Astrocyte of the cerebellum (primary cell): Measurements from ENCODE around the gene ZNF296.
A peak's percentile ranks its signal among the peaks of the same experiment; 100 is the strongest.

ENCODE experiments used
- DNase-seq: peaks from one replicate; pipeline ENCODE4 v3.0.0-alpha.2; 2011; ENCODE audit warnings: low read depth
- H3K4me3 ChIP-seq: 2 replicates; pipeline ENCODE4 v1.5.1; 2011; ENCODE audit warnings: mild to moderate bottlenecking, low read depth, low read length, moderate library complexity
- in situ Hi-C: cut with HindIII; loops from 2 replicates; pipeline ENCODE4 v1.10.0; 2017; ENCODE audit warnings: low sequenced_read_pairs
- TF ChIP-seq, protein P1 (sequence below): IDR thresholded peaks from 2 replicates; pipeline ENCODE4 v1.5.1; 2012; ENCODE audit warnings: low read length, low read depth, moderate library complexity, mild to moderate bottlenecking; ENCODE audit errors: missing control alignments

Gene ZNF296

DNA sequence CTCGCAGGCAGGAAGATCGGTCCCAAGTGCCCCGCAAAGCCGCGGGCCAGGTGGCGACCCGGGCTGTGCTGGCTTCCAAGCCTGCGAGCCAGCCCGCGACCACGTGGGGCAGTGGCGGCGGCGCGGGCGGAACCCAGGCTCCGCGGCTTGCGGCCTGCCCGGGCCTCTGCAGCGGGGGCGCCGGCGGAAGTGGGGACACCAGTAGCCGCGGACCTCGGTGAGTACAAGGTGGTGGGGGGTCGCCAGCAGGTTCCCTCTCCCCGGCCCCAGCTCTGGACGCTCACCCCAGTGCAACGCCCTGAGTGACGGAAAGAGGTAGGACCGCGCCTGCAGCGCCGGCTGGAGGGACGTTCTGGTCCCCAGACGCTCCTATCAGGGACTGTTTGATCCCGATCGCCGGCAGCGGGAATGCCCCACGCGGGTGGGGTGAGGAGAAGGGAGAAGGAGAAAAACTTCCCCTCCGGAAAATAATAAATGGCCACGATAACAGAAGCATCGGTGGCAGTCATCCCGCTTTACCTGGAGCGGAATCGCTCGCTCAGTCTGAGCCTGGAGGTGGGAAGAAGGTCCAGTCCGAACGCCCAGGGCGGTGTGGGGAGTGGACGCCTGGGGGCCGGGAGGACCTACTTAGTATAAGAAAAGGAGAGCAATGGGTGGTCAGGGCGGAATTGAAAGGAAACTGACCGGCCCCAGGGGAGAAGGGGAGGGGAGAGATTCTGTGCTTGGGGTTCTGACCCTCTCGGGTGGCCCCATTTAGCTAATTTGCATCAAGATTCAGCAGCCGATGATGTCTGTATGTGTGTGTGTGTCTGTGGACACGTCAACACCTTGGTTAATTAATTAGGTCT lies 3.0 kb upstream of the ZNF296 start, which contains the start of gene GEMIN7:
Gene GEMIN7, plus strand, starts transcription at position 198 of the 848 bp plus-strand sequence. CDS start 10,855 bp downstream, outside the sequence.
- peak within 1 kb of the TSS; percentile 99 for H3K4me3 ChIP-seq
- in situ Hi-C loops: no loop called here
- no peak for DNase-seq
- TF ChIP-seq, protein P1, sequence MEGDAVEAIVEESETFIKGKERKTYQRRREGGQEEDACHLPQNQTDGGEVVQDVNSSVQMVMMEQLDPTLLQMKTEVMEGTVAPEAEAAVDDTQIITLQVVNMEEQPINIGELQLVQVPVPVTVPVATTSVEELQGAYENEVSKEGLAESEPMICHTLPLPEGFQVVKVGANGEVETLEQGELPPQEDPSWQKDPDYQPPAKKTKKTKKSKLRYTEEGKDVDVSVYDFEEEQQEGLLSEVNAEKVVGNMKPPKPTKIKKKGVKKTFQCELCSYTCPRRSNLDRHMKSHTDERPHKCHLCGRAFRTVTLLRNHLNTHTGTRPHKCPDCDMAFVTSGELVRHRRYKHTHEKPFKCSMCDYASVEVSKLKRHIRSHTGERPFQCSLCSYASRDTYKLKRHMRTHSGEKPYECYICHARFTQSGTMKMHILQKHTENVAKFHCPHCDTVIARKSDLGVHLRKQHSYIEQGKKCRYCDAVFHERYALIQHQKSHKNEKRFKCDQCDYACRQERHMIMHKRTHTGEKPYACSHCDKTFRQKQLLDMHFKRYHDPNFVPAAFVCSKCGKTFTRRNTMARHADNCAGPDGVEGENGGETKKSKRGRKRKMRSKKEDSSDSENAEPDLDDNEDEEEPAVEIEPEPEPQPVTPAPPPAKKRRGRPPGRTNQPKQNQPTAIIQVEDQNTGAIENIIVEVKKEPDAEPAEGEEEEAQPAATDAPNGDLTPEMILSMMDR: no peak

DNA sequence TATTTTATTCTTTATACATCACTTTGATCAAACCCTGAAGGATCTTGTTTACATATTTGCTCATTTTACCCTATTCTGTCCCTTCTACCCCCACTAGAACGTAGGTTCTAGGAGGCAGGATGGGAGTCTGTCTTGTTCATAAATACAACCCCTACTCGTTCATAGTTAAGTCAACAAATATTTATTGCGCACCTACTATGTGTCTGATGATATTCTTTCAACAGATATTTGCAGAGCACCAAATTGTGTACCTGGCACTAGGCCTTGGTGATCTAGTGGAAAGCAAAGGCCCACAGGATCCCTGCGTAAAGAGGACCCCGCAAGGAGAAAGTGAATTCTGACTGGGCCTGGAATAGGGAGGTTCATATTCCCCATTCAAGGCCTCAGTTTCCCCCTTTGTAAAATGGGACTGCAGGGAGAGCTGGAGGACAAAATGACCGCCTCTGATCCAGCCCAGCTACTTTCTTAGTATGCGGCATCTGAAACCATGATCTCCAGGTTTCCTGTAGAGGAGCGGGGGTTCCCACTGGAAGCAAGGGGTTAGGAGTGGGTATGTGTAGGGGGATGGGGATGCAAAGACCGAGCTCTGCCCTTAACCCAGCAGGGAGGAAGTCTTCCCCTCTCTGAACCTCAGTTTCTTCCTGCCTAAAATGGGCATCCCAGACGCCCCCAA lies 2.2 kb upstream of the ZNF296 start:
- DNase-seq: no peak
- TF ChIP-seq, protein P1: no peak
- H3K4me3 ChIP-seq: peak overlapping the region; percentile 99
- in situ Hi-C loops: no loop called here

DNA sequence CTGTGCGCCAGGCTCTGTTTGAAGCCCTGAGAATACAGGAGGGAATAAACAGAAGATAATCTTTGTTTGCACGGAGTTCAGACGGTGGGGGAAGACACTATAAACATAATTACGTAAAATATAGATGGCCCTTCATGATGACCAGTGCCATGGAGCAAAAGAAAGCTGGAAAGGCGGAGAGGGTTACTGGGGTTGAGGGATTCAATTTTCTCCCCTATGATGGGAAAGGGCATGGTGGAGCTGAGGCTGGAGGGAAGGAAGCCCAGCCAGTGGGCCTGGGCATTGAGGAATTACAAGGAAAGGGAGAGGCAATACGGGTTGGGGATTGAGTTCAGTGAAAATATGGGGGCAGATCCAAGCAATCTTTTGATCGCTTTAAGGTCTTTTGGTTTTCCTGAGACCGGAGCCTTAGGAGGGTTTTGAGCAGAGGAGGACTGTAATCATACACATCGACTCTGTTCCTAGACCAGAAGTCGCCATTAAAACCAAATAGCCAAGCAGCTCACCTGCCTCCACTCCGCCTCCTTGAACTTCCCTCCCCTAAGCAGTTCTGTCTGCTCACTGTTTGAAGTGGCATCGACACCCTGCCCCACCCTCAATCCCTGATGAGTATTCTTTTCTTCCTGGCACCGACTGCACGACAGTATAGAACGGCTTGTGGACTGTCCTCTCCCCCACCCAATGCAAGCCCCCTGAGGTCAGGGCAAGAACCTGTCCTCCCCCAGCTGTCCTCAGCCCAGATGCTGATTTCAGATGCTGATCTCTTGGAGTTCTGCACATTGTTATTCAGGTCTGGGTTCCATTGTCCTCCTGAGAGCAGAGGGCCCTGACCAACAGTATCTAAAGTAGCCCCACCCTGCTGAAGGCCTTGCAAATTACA lies 813 bp upstream of the ZNF296 start:
- H3K4me3 ChIP-seq: peak overlapping the region; percentile 39
- in situ Hi-C loops: no loop called here
- DNase-seq: no peak
- TF ChIP-seq, protein P1: no peak

DNA sequence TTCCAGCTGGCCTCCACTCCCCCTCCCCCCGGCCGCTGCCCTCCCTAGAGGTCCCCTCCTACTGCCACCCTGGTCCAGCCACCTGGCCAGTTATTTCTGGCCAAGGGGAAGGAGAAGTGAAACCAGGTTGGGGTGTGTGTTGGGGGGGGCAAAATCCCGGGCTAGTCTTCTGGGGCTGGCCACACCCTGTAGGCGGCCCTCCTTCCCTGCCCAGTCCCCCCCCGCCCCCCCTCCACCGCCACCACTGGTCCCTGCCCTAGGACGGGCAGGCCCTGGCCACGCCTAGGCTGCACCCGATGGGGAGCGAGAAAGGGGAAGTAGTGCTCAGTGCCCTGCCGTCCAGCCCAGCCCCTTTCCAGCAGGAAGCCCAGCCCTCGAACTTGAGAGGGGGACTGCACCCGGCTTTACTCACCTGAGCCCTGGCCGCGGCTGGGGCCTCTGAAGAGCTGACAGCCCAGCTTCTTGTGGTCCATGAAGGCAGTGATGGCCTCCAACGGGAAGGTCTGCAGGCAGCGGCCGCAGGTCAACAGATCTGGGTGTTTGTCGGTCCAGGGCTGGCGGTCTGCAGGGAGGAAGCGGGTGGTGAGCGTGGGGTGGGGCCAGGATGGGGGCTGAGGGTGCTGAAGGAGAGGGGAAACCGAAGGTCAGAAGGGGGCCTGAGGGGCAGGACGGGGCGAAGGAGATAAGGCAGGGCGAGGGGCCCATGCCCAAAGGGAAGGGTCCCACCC lies 813 bp downstream of the ZNF296 start:
- TF ChIP-seq, protein P1: no peak
- DNase-seq: no peak
- H3K4me3 ChIP-seq: peak overlapping the region; percentile 39
- in situ Hi-C loops: no loop called here

DNA sequence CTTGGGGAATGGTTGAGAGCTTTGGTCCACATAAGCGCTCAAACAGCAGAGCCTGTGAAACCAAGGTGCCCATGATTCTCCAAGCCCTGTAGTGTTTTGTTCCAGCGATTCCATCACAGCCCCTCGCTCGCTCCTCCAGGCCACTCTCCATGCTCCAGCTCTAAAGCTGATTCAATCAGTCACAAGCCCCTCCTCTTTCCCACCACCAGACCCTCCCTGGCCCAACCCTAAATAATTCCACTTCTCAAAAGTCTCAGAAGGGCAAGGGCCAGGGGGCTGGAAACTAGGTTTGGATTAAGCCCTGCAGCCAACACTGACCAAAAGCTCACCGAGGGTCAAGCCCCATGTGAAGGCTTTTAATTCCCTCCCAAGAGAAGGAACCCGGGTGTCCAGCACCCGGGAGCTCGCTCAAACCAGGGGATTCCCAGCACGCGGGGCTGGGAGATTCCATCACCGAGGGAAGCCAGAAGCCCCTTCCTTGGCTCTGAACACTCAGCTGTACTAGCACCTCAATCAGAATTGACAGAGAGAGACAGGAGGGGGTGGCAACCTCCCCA lies 1.5 kb downstream of the ZNF296 start:
- in situ Hi-C loops: no loop called here
- no peak overlapping the region for H3K4me3 ChIP-seq
- no peak for DNase-seq
- TF ChIP-seq, protein P1: no peak
